GM12878 (cell line): ENCODE results near the gene CATSPERD. TPM values are rescaled to one million over a fixed set of nuclear protein-coding genes. Genes with fewer than 3 reads are reported as not detected.
"Not testable (repeated sequence)": the region's sequence is repeated elsewhere in the genome, so short reads cannot be mapped to it uniquely, and the experiment has no call there.

Source experiments
- ATAC-seq: fragments of 200-7000 bp; cut with Tn5 transposase; 3 replicates; pipeline ENCODE4 v1.9.1; 2020; ENCODE audit warnings: mild to moderate bottlenecking, moderate library complexity
- BruUV-seq: library from RNA; stranded (reverse); fragments of 400-500 nt; replicated peaks from 2 replicates; lab custom pipeline; 2021; lab: Mats Ljungman, UMichigan
- CTCF ChIA-PET: fragments of 300-600 bp; sonication (Branson Sonifier 250); formaldehyde crosslinking; extraction: SDS; loops from one replicate; lab custom pipeline; 2021; ENCODE audit warnings: inconsistent platforms; lab: Yijun Ruan, JAX
- POLR2A ChIA-PET: fragments of 350-600 bp; formaldehyde crosslinking; extraction: SDS; loops from one replicate; lab custom pipeline; 2021; ENCODE audit warnings: inconsistent platforms; lab: Charles Lee
- RAD21 ChIA-PET: fragments of 300-600 bp; sonication (Branson Sonifier 250); formaldehyde crosslinking; loops from one replicate; lab custom pipeline; 2023; ENCODE audit warnings: antibody characterized with exemption; ENCODE audit not compliant: unreplicated experiment; lab: Charles Lee
- SMC1A ChIA-PET: fragments of 300-600 bp; sonication (Branson Sonifier 250); formaldehyde crosslinking; loops from one replicate; lab custom pipeline; 2023; ENCODE audit not compliant: unreplicated experiment, uncharacterized antibody; lab: Charles Lee
- DNase-seq: peaks from one replicate; pipeline ENCODE4 v3.0.0-alpha.2; 2011; ENCODE audit warnings: low read depth, low spot score
- FAIRE-seq: peaks from 3 replicates; lab custom pipeline; 2011; peaks lifted over from hg19 to GRCh38; lab: Jason Lieb, UNC
- H2AFZ ChIP-seq: 2 replicates; pipeline ENCODE4 v1.6.0; 2011; ENCODE audit warnings: low read depth, low read length, control low read depth; ENCODE audit not compliant: control insufficient read depth
- H3K27ac ChIP-seq: 2 replicates; pipeline ENCODE4 v1.5.1; 2011; ENCODE audit warnings: control low read depth; ENCODE audit not compliant: control insufficient read depth, insufficient read depth
- H3K27me3 ChIP-seq, 2 experiments: replicated peaks in 1 of 2; 2 replicates each; pipeline versions ENCODE4 v1.6.0 to v1.6.1; 2011; ENCODE audit warnings: low read length in 1 of 2; ENCODE audit not compliant: control insufficient read depth in 2 of 2, insufficient read depth in 2 of 2
- H3K36me3 ChIP-seq, 2 experiments: 2 replicates each; pipeline ENCODE4 v1.5.1; 2011; ENCODE audit warnings: low read length in 1 of 2; ENCODE audit not compliant: control insufficient read depth in 2 of 2, insufficient read depth in 2 of 2
- H3K4me1 ChIP-seq: 2 replicates; pipeline ENCODE4 v1.6.1; 2011; ENCODE audit warnings: mild to moderate bottlenecking, low read length, moderate library complexity, mixed read lengths; ENCODE audit not compliant: control insufficient read depth, insufficient read depth
- H3K4me2 ChIP-seq: 2 replicates; pipeline ENCODE4 v1.6.0; 2011; ENCODE audit warnings: control low read depth; ENCODE audit not compliant: control insufficient read depth, insufficient read depth
- H3K4me3 ChIP-seq: fragments of 200-600 bp; sonication (generic); 2 replicates; pipeline ENCODE4 v1.5.1; 2016
- H3K79me2 ChIP-seq: 2 replicates; pipeline ENCODE4 v1.6.0; 2011; ENCODE audit warnings: low read length; ENCODE audit not compliant: control insufficient read depth, insufficient read depth
- H3K9ac ChIP-seq: 2 replicates; pipeline ENCODE4 v1.8.0; 2011; ENCODE audit warnings: low read length, control low read depth, mixed read lengths; ENCODE audit not compliant: control insufficient read depth, insufficient read depth
- H3K9me3 ChIP-seq: replicated peaks from 3 replicates; pipeline ENCODE4 v1.5.1; 2011; ENCODE audit warnings: mild to moderate bottlenecking, low read length; ENCODE audit not compliant: control insufficient read depth, insufficient read depth
- H4K20me1 ChIP-seq: 2 replicates; pipeline ENCODE4 v1.6.0; 2011; ENCODE audit not compliant: control insufficient read depth, insufficient read depth
- MYC ChIP-seq: IDR thresholded peaks from 2 replicates; pipeline ENCODE4 v1.6.1; 2011; ENCODE audit warnings: mild to moderate bottlenecking, low read length, moderate library complexity, inconsistent platforms; ENCODE audit not compliant: insufficient read depth, insufficient replicate concordance, insufficient read length, severe bottlenecking
- NR2C2 ChIP-seq: IDR thresholded peaks from 2 replicates; pipeline ENCODE4 v1.6.1; 2011; ENCODE audit warnings: borderline replicate concordance, low read depth; ENCODE audit not compliant: control insufficient read depth, insufficient read length
- SKIL ChIP-seq: fragments of 450-650 bp; IDR thresholded peaks from 2 replicates; pipeline ENCODE4 v1.6.1; 2017; ENCODE audit warnings: mild to moderate bottlenecking, low read depth, inconsistent platforms; ENCODE audit not compliant: poor library complexity, severe bottlenecking
- WGBS: methylation state at CpG from one replicate; pipeline ENCODE4 v1.1.6; 2016; ENCODE audit warnings: low lambda C conversion rate; ENCODE audit not compliant: insufficient replicate concordance, insufficient coverage; ENCODE audit errors: missing lambda C conversion rate; 5-methylcytosine and 5-hydroxymethylcytosine counted together
- in situ Hi-C: fragments of 300-500 bp; cut with MboI; formaldehyde crosslinking; loops from 9 replicates; pipeline ENCODE4 v1.14.3; 2018; ENCODE audit warnings: mixed read lengths
- intact Hi-C: fragments of 100-400 bp; cut with micrococcal nuclease; formaldehyde crosslinking; loops from one replicate; pipeline ENCODE4 v1.14.2; 2022; ENCODE audit not compliant: unreplicated experiment
- polyA plus RNA-seq, 11 experiments: library from polyadenylated mRNA; depleted of rRNA in 4 of 11; unstranded in 6 of 11; stranded (reverse) in 5 of 11; fragments of >200 nt; fragmentation: Nextera tagmentation in 4 of 11; fragmentation: Illumina TruSeq in 1 of 11; extraction: Ambion mirVana in 4 of 11; extraction: Trizol in 1 of 11; gene quantifications; 1 replicate in 1 of 11; 2 replicates in 10 of 11; pipeline versions ENCODE4 v1.2.1 to v1.2.3, GENCODE V29; 2011 to 2016; ENCODE audit warnings: inconsistent platforms in 2 of 11, missing spikeins in 2 of 11, low read depth in 1 of 11
- total RNA-seq, 4 experiments: library from RNA; depleted of rRNA in 3 of 4; stranded (reverse); fragments of >200 nt in 3 of 4; fragmentation: Illumina TruSeq in 1 of 4; extraction: Trizol in 1 of 4; gene quantifications; 2 replicates each; pipeline versions ENCODE4 v1.2.1 to v1.2.3, GENCODE V29; 2013 to 2021

CATSPERD gene
- total and polyA plus RNA-seq, 10 of the 15 experiments (the other 5 are each of a cell fraction or from before 2014, with no cell fraction given), result 0.02 to 0.38 (median 0.11) TPM; not detected in 5

- TF ChIP-seq SKIL (no peak), NR2C2 (no peak), MYC (no peak)
Observed at GRCh38 chr19:5687360-5688198, 32.9 kb upstream of the CATSPERD start (continued).

GRCh38 chr19:5688262-5688881 is 32.1 kb upstream of the CATSPERD start:
- Histone ChIP-seq H3K36me3 (peaks cover 6 to 19% of the 10 kb centered on the region in 2 experiments; a peak in 3 of 4 replicates), H3K79me2 (peaks cover 36% of the 10 kb centered on the region)
- in situ Hi-C loops (loop anchor here (10.0 kb wide), 1 partner anchor 1444 kb away; the partner anchor contains the start of gene YJU2), intact Hi-C loops (loop anchor here (5.0 kb wide), 1 partner anchor 66 kb away; the partner anchor contains the start of genes SAFB and SAFB2)
- POLR2A ChIA-PET, result interaction anchor here (0.5 to 2.0 kb wide), 2 partner anchors 32 to 852 kb away, joined by 4 to 14 read pairs; partner anchors contain the start of genes CATSPERD and LONP1
- not testable (repeated sequence) for H3K9me3 ChIP-seq, H2AFZ ChIP-seq, BruUV-seq, ATAC-seq, H3K9ac ChIP-seq, H3K27me3 ChIP-seq, H3K27ac ChIP-seq, H3K4me3 ChIP-seq, H4K20me1 ChIP-seq, FAIRE-seq, H3K4me2 ChIP-seq, DNase-seq, H3K4me1 ChIP-seq
- RAD21 ChIA-PET, result interaction anchor here (1.9 kb wide), 1 partner anchor 30 kb away, joined by 6 read pairs; no protein-coding TSS in a partner anchor
- SMC1A ChIA-PET, result interaction anchor here (0.8 to 1.2 kb wide), 2 partner anchors 63 to 67 kb away, joined by 4 read pairs; no protein-coding TSS in a partner anchor
- 87% methylated on average over 13 of the region's 13 CpGs for WGBS
- CTCF ChIA-PET, result interaction anchor here (1.4 to 3.7 kb wide), 5 partner anchors 18 to 67 kb away, joined by 3 to 74 read pairs (median 21); partner anchors contain the start of genes CATSPERD, LONP1, SAFB and SAFB2
